NCI-H2081 (cell line): ENCODE results near the gene UBR4.
"Not testable (repeated sequence)": the region's sequence is repeated elsewhere in the genome, so short reads cannot be mapped to it uniquely, and the experiment has no call there.

Source experiments
- DNase-seq, 2 experiments: peaks; one replicate each; lab custom pipeline; 2025; lab: John Stamatoyannopoulos, UW

UBR4 gene

GRCh38 chr1:19209990-19210771 is at the start of gene UBR4:
UBR4 (minus strand) TSS chr1:19210266; CDS start chr1:19210248, 18 bp downstream.
- peak; percentile 95 to 97 for DNase-seq

- DNase-seq: no peak
Measured at GRCh38 chr1:19258353-19258752, 48.3 kb upstream of the UBR4 start.

DNA sequence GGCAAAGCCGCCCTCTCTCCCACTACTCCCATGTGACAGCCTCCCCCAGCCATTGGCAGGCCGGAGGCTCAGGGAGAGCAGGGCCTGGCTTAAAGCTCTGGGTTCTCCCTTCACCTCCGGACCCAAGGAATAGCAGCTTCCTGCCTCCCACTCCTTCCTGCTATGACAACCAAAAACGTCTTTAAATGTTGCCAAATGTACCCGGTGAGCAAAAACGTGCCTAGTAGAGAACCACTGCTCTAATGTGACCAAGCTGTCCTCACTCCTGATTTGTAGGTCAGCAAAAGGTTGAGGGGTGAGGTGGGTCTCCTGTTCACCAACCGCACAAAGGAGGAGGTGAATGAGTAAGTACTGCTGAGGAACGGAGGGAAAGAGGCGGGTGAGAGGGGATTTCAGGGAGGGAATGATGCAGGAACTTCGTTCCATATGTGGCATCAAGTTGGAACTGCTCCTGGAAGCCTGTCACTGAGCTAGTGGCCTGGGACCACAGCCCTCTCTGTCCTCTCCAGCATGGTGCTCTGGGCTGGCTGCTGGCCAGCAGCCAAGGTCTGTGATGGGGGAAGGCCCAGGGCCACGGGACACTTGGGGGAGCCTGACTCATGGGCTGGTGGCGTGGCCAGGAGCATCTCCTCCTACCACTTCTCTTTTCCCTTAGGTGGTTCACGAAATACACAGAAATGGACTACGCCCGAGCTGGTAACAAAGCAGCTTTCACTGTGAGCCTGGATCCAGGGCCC is 47.3 kb upstream of the UBR4 start:
- DNase-seq: no peak

DNA sequence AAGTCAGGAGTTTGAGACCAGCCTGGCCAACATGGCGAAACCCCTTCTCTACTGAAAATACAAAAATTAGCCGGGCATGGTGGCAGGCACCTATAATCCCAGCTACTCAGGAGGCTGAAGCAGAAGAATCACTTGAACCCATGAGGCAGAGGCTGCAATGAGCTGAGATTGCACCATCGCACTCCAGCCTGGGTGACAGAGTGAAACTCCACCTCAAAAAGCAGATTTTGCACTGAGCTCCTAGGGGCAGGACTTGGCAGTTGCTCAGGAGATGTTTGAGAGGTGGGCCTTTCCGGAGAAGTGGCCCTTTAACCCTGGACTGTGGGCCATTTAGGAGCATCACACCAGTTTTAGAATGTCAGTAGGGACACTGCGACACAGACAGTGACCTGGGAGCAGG is 46.2 kb upstream of the UBR4 start:
- DNase-seq: not testable (repeated sequence)

DNA sequence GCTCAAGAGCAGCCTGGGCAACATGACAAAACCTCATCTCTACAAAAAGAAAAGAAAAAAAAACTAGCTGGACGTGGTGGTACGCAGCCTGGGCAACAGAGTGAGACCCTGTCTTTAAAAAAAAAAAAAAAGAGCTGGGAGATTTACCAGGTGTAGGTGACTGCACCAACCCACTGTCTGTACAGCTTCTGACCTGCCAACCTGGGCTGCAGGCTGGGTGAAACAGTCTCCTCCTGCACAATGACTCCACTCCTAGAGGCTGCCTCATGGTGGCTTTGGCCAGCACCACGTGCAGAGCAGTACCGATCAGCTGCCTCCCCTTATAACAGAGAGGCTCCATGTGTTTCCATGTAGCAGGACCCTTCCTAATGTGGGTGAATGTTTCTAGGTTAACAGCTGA is 45.2 kb upstream of the UBR4 start:
- DNase-seq: no peak

- DNase-seq: no peak
Measured at GRCh38 chr1:19254416-19254815, 44.4 kb upstream of the UBR4 start.

GRCh38 chr1:19251305-19252196 is 41.5 kb upstream of the UBR4 start, which contains the start of the genes EMC1 and MRTO4:
EMC1 (minus strand) TSS chr1:19251524; CDS start chr1:19251509, 15 bp downstream.
MRTO4 (plus strand) TSS chr1:19251805; CDS start chr1:19251836, 31 bp downstream.
- DNase-seq: peak; percentile 81 to 87

DNA sequence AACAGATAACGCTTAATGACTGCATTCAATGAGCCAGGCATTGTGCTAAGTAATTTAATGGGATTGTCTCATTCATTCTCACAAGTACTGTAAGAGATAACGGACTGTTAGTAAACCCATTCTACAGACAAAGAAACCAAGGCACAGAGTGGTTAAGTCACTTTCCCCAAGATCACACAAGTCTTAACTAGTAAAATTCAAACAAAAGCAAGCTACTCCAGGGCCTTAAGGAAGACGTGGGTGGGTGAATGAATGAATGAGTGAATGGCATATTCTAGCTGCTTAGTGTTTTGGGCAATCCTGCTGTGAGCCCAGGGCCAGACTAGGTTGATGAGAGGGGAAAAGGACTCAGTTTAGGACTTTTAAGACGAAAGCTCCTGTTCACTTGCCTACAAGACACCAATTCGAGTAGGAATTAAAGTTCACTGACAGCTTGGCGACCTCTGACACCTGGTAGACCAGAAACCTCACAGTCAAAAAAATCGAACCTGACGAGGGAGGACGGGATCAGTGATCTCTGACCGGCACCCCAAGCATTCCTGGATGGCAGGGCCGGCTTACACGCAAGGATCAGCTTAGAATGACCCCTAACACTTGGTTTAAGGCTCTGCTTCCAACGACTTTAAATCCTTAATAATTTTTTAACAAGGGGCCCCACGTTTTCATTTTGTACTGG is 40.7 kb upstream of the UBR4 start:
- no peak for DNase-seq

DNA sequence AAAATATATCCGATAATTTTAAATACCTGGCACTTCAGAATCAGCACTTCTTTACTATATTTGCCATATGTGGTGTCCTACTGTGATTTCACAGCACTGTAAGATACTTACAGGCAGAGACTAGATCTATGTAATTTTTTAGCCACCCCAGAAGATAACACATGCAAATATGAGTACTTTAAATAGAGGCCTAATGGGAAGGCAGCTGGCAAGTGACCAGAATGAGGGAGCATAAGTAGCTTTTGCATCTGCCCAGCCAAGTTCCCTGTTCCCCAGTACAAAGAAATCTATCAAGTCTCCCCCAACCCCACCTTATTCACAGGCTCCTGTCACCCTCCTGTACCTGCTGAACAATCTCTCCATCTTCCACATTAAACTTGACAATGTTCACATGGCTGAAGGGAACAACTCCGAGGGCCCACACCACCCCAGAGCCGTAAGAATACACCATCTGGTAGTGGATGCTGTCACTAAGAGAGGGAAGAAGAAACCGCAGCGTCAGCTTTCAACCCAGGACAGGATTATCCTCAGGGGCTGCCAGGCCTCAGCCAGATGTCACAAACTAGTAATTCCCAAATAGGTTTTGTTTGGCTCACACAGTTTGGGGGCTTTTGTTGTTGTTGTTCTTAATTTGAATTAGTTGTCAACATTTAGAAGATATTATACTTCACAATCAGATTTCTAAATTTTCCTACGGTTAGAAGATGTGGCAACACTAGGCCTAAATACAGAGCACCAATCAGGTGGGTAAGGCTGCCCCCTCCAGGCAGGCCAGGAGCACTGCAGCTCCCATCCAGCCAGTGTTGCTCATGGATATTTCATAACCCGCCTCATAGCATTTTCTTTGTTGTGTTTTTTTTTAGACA is 30.8 kb upstream of the UBR4 start:
- DNase-seq: peak; percentile 22 to 27

GRCh38 chr1:19239876-19240275 is 29.8 kb upstream of the UBR4 start:
- DNase-seq: no peak

- DNase-seq: no peak
Measured at GRCh38 chr1:19234224-19234623, 24.2 kb upstream of the UBR4 start.

GRCh38 chr1:19232524-19232846 is 22.4 kb upstream of the UBR4 start:
- DNase-seq: no peak

GRCh38 chr1:19231736-19232523 is 21.9 kb upstream of the UBR4 start:
- DNase-seq: not testable (repeated sequence)

- DNase-seq: no peak
Measured at GRCh38 chr1:19229828-19230325, 19.8 kb upstream of the UBR4 start.

DNA sequence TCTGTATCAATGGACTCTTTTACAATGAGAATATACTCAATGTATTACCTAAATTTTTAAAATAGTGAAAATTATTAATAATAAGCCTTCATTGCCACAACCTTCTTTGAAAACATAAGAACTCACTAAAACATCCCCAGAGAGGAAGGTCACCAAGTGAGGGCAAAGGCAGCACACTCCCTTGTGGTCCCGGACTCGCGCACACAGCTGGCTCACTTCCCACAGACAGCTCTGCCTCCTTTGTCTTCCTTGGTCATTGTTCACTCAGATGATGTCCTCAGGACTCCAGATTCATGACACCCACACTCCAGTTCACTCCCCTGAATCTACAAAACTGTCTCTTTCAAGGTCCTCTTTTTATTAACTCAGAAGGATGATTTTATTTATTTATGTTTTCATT is 19.2 kb upstream of the UBR4 start:
- no peak for DNase-seq

DNA sequence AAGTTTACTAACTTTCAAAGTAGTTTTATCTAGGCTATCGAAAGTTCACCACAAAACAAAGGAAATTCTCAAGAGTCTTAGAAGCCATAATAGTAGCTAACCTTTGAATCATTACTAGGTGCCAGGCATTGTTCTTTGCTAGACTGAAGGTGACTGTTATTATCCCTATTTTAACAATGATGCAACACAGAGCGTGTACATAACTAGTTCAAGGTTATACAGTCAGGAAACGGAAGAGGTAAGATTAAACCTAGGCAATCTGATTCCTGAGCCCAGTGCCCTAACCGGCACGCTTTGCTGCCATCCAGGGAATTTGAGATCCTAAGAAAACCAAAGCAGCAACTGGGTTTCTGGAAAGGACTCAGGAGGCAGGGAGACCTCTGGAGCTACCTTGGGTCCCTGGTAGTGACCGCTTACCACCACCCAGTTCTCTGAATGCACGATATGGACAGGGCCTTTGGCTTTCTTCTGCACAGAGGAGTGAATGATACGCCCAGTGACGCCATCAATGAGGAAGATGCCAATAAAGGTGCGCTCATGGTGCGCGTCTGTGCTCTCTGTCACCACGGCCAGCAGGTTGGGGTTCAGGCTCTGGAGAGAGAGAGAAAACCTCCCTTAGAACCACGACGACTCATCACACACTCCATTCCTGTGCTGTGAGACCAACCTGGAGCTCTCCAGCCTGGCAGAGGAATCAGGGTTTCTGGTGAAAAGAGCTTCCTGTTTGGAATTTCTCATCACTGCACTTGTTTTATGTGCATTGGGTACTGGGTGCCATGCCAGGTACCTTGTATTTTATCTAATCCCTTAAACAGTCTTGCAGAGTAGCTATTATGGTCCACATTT is 13.1 kb upstream of the UBR4 start:
- DNase-seq: no peak

- DNase-seq: no peak
Measured at GRCh38 chr1:19222573-19222972, 12.5 kb upstream of the UBR4 start.

DNA sequence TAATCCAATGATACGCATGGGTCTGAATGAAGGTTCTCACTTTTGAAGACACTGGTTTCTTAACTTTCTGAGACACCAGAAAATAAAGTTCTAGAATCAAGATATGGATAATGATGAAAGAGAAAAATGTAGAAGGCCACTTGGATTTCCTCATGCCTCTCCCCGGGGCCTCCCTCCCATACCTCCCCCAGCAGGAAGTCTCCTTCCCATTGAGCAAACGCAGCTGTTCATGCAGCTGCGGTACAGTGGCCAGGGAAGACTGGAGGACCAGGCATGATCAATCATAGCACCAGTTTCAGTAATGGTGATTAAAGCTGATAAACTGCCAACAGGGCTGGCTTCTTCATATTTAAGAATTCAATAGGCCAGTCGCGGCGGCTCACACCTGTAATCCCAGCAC is 10.9 kb upstream of the UBR4 start:
- DNase-seq: peak in 1 of 2 experiments; percentile 18
